SW 1271 (cell line): ENCODE results near the gene SHLD2.
"Not testable (repeated sequence)": the region's sequence is repeated elsewhere in the genome, so short reads cannot be mapped to it uniquely, and the experiment has no call there.

Experiments used
- DNase-seq, 2 experiments: peaks; one replicate each; lab custom pipeline; 2025; lab: John Stamatoyannopoulos, UW

Gene SHLD2

DNA sequence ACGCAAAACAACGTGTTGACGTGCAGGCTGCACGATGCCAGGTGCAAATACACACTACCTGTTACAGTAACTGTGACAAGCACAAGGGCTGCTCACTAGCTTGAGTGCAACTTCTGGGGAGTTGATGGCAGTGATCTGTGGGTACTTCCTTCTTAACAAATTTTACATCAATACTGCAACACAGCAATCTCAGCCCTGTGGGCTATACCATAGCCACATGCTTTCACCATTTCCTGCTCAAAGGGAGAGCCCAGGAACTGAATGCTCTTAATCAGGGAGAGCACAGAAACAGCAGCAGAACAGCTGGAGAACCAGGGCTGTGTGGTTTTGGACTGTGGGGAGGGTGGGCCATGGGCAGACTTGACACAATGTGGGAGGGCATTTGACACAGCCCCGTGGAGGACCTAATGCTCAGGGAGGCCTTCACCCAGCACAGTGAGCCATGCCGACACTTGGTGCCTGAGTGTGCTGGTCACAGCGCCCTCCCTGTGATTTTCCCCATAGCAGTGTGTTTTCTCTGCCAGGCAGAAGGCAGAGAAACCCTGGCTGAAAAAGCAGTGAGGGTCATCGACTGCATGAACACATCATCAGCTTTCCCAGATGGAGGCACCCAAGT lies 118.3 kb downstream of the SHLD2 start:
- not testable (repeated sequence) for DNase-seq

DNA sequence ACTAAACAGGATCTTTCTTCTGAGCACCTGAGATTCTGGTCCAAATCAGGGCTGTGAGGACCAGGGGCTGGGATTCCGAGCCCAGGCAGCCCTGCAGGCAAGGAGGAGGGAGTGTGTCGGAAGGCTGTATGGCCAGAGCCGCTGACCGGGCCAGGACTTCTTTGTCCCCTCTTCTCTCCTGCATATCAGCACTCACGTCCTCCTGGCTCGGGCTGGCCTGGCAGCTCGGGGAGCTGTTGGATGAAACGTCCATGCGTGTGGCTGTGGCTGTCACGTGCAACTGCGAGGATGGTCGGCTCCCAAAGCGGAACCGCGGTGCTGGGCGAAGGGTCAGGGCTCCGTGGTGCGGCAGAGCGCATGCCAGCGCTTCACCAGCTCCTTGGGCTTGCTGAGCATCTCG lies 118.8 kb downstream of the SHLD2 start:
- DNase-seq: not testable (repeated sequence)

GRCh38 chr10:87216120-87216519 lies 121.1 kb downstream of the SHLD2 start:
- not testable (repeated sequence) for DNase-seq

- not testable (repeated sequence) for DNase-seq
These were observed 124.4 kb downstream of the SHLD2 start for GRCh38 chr10:87219370-87219769.

GRCh38 chr10:87222789-87223188 lies 127.8 kb downstream of the SHLD2 start:
- not testable (repeated sequence) for DNase-seq

DNA sequence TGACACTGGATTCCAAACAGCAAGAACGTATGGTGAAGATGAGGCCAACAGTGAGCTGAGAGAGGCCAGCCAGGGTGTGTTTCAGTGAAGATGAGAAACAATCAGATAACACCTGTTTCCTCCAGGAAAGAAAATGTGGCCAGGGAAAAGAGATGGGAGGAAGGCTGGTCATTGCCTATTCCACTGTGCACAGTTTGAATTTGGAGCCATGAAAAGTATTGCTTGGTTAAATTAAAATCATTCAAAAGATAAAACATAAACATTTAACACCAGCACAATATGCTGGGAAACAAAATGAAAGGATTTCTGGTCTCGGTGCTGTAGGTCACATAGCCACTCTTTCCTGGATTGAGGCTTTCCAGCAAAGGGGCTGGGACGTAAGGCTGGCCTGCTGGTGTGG lies 130.1 kb downstream of the SHLD2 start, which contains the start of gene NUTM2A:
Gene NUTM2A (plus strand): TSS at position 301 of the 400 bp plus-strand sequence. CDS start 383 bp downstream, outside the sequence.
- not testable (repeated sequence) for DNase-seq

GRCh38 chr10:87228247-87228646 lies 133.2 kb downstream of the SHLD2 start:
- not testable (repeated sequence) for DNase-seq

DNA sequence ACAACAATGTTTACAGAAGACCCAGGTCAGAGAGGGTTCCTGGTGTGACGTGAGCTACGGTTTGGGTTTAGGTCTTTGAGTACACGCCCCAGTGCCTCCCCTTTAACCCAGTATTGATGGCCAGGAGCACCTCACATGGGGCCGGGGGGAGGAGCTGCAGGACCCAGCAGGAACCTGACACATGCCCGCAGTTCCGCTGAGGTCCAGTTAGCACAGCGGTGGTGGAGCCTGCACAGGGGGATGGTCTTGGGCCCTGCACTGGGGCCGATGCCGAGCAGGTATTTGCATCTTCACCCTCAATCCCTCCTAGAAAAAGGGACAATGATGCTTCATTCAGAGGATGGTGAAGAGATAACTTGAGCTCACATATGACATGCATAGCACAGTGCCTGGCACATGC lies 134.2 kb downstream of the SHLD2 start:
- DNase-seq: not testable (repeated sequence)

- not testable (repeated sequence) for DNase-seq
These were observed 139.8 kb downstream of the SHLD2 start for GRCh38 chr10:87234854-87235253.

DNA sequence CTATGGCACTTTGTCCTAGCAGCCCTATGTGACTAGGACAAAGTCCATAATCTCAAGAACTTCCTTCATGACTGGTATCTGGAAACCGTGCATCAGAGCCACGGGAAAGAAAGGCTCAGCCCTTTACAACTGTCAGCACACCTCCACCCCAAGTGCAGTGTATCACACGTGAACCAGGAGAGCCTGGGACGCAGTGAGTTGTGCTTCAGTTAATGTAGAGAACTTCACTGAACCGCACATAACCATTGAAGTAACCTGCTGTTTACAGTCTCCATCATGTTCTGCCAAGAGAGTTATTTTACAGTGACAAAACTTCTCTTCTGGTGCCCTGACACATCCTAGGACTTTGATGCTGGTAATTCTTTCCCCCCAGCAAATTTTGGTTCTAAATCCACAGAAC lies 142.2 kb downstream of the SHLD2 start:
- DNase-seq: not testable (repeated sequence)

- not testable (repeated sequence) for DNase-seq
These were observed 144.4 kb downstream of the SHLD2 start for GRCh38 chr10:87239346-87239808.
